Esophagus muscularis mucosa (tissue), 4 donors: Measurements from ENCODE around the gene MIS12. TPM values are rescaled to one million over a fixed set of nuclear protein-coding genes. Genes with fewer than 3 reads are reported as not detected.

Source experiments
- DNase-seq: peaks from one replicate; pipeline ENCODE4 v3.0.0-alpha.2; 2017; ENCODE audit errors: extremely low spot score
- H3K27ac ChIP-seq, 4 donors: fragments of 200-600 bp; sonication (generic); replicated peaks in 1 of 4; 1 replicate in 3 of 4; 2 replicates in 1 of 4; pipeline ENCODE4 v1.5.1; 2016 to 2019; ENCODE audit warnings: mild to moderate bottlenecking in 1 of 4
- H3K27me3 ChIP-seq, 4 donors: fragments of 200-600 bp; sonication (generic); one replicate each; pipeline versions ENCODE4 v1.5.1 to v1.6.0; 2016 to 2019
- H3K36me3 ChIP-seq, 4 donors: fragments of 200-600 bp; sonication (generic); one replicate each; pipeline ENCODE4 v1.5.1; 2016 to 2019
- H3K4me1 ChIP-seq, 4 donors: fragments of 200-600 bp; sonication (generic); one replicate each; pipeline ENCODE4 v1.5.1; 2016 to 2019
- H3K4me3 ChIP-seq, 4 donors: fragments of 200-600 bp; sonication (generic); 1 replicate in 2 of 4; 2 replicates in 2 of 4; pipeline ENCODE4 v1.5.1; 2016 to 2019; ENCODE audit warnings: mild to moderate bottlenecking in 4 of 4, moderate library complexity in 1 of 4
- H3K9me3 ChIP-seq, 4 donors: fragments of 200-600 bp; sonication (generic); 1 replicate in 3 of 4; 2 replicates in 1 of 4; pipeline ENCODE4 v1.5.1; 2016 to 2019
- CTCF ChIP-seq, 3 experiments: fragments of 200-600 bp in 2 of 3; fragments of 450-650 bp in 1 of 3; sonication (generic) in 2 of 3; IDR thresholded peaks; one replicate each; pipeline ENCODE4 v1.5.1; 2017 to 2019; ENCODE audit warnings: antibody characterized with exemption in 3 of 3, mild to moderate bottlenecking in 2 of 3, moderate library complexity in 1 of 3
- EP300 ChIP-seq: sonication (generic); formaldehyde crosslinking; IDR thresholded peaks from one replicate; pipeline ENCODE4 v1.6.1; 2017; ENCODE audit warnings: antibody characterized with exemption
- POLR2A ChIP-seq: fragments of 450-650 bp; IDR thresholded peaks from one replicate; pipeline ENCODE4 v1.6.1; 2017; ENCODE audit warnings: antibody characterized with exemption, moderate library complexity, mild to moderate bottlenecking, low read depth
- POLR2AphosphoS5 ChIP-seq, 2 donors: sonication (generic); formaldehyde crosslinking; IDR thresholded peaks; one replicate each; pipeline ENCODE4 v1.6.1; 2017; ENCODE audit warnings: antibody characterized with exemption in 2 of 2
- WGBS: methylation state at CpG from one replicate; pipeline ENCODE4 v1.1.5; 2018; 5-methylcytosine and 5-hydroxymethylcytosine counted together
- intact Hi-C: fragments of 100-400 bp; cut with DNase I; formaldehyde crosslinking; loops from one replicate; pipeline ENCODE4 v1.15.1; 2023
- total RNA-seq, 4 donors: library from RNA; depleted of rRNA; stranded (reverse); fragments of >200 nt; gene quantifications; one replicate each; pipeline versions ENCODE4 v1.1.0 to v1.2.1, GENCODE V29; 2016

The MIS12 gene
- total RNA-seq, 4 donors from 2014 or later, result 8.8 to 18.9 (median 14.6) TPM

GRCh38 chr17:5500589-5501391 lies 14.4 kb downstream of the MIS12 start:
- no peak for DNase-seq
- intact Hi-C loops, result no loop called here
- 3% methylated on average over 21 of the region's 67 CpGs for WGBS
- Histone ChIP-seq H3K27ac (peak overlapping the region; percentile 28 to 54 (median 36)), H3K4me1 (peaks cover 8 to 21% (median 20%) of the 10 kb centered on the region in 4 donors), H3K4me3 (peak overlapping the region; percentile 63 to 76 (median 66)), H3K27me3 (peaks cover 0 to 15% (median 4%) of the 10 kb centered on the region in 4 donors), H3K36me3 (peaks cover 0 to 7% (median 0%) of the 10 kb centered on the region in 4 donors), H3K9me3 (no peaks in the 10 kb centered on the region)
- peak in 1 of 2 donors; percentile 20 for TF ChIP-seq POLR2AphosphoS5 (IDR thresholded peaks at IDR 0.05)
- no peak for TF ChIP-seq EP300

GRCh38 chr17:5501685-5502084 lies 15.3 kb downstream of the MIS12 start:
- intact Hi-C loops, result no loop called here

GRCh38 chr17:5502552-5502951 lies 16.2 kb downstream of the MIS12 start:
- Histone ChIP-seq H3K9me3 (no peaks in the 10 kb centered on the region), H3K36me3 (peaks cover 0 to 11% (median 0%) of the 10 kb centered on the region in 4 donors), H3K4me1 (peaks cover 8 to 21% (median 20%) of the 10 kb centered on the region in 4 donors), H3K27me3 (peaks cover 0 to 15% (median 4%) of the 10 kb centered on the region in 4 donors), H3K4me3 (no peak overlapping the region), H3K27ac (no peak overlapping the region)
- WGBS, result 95% methylated on average over 4 of the region's 4 CpGs
- DNase-seq, result no peak
- intact Hi-C loops, result no loop called here
- TF ChIP-seq POLR2A (no peak), CTCF (IDR thresholded peaks at IDR 0.05) (no peak), EP300 (no peak), POLR2AphosphoS5 (IDR thresholded peaks at IDR 0.05) (no peak)

More at GRCh38 chr17:5501685-5502084, 15.3 kb downstream of the MIS12 start:
- TF ChIP-seq POLR2AphosphoS5 (IDR thresholded peaks at IDR 0.05) (no peak), CTCF (IDR thresholded peaks at IDR 0.05) (no peak), EP300 (no peak), POLR2A (no peak)
- peaks cover 0 to 15% (median 4%) of the 10 kb centered on the region in 4 donors for H3K27me3 ChIP-seq
- no peaks in the 10 kb centered on the region for H3K9me3 ChIP-seq
- no peak for DNase-seq
- 94% methylated on average over 6 of the region's 8 CpGs for WGBS
- peaks cover 0 to 7% (median 0%) of the 10 kb centered on the region in 4 donors for H3K36me3 ChIP-seq
- H3K4me1 ChIP-seq, result peaks cover 8 to 21% (median 20%) of the 10 kb centered on the region in 4 donors
- H3K27ac ChIP-seq, result no peak overlapping the region
- no peak overlapping the region for H3K4me3 ChIP-seq

GRCh38 chr17:5506307-5506706 lies 19.9 kb downstream of the MIS12 start:
- 93% methylated on average over 5 of the region's 5 CpGs for WGBS
- Histone ChIP-seq H3K9me3 (no peaks in the 10 kb centered on the region), H3K27me3 (no peaks in the 10 kb centered on the region), H3K4me1 (peaks cover 0 to 2% (median 1%) of the 10 kb centered on the region in 4 donors), H3K27ac (no peak overlapping the region), H3K36me3 (peaks cover 0 to 14% (median 0%) of the 10 kb centered on the region in 4 donors), H3K4me3 (no peak overlapping the region)
- intact Hi-C loops, result no loop called here
- no peak for TF ChIP-seq EP300
- TF ChIP-seq POLR2AphosphoS5 (IDR thresholded peaks at IDR 0.05), result no peak
- TF ChIP-seq CTCF (IDR thresholded peaks at IDR 0.05), result no peak
- TF ChIP-seq POLR2A, result no peak
- no peak for DNase-seq

- no peaks in the 10 kb centered on the region for H3K9me3 ChIP-seq
- H3K4me1 ChIP-seq, result no peaks in the 10 kb centered on the region
- peaks cover 0 to 14% (median 0%) of the 10 kb centered on the region in 4 donors for H3K36me3 ChIP-seq
- intact Hi-C loops, result no loop called here
- TF ChIP-seq POLR2A (no peak), POLR2AphosphoS5 (IDR thresholded peaks at IDR 0.05) (no peak), CTCF (IDR thresholded peaks at IDR 0.05) (no peak), EP300 (no peak)
- no peak for DNase-seq
- no peak overlapping the region for H3K4me3 ChIP-seq
- no peaks in the 10 kb centered on the region for H3K27me3 ChIP-seq
- WGBS, result 51% methylated on average over 4 of the region's 4 CpGs
- H3K27ac ChIP-seq, result no peak overlapping the region
Observed at GRCh38 chr17:5508810-5509209, 22.4 kb downstream of the MIS12 start.
